ENCODE measurements around the gene FLYWCH1.

DNA sequence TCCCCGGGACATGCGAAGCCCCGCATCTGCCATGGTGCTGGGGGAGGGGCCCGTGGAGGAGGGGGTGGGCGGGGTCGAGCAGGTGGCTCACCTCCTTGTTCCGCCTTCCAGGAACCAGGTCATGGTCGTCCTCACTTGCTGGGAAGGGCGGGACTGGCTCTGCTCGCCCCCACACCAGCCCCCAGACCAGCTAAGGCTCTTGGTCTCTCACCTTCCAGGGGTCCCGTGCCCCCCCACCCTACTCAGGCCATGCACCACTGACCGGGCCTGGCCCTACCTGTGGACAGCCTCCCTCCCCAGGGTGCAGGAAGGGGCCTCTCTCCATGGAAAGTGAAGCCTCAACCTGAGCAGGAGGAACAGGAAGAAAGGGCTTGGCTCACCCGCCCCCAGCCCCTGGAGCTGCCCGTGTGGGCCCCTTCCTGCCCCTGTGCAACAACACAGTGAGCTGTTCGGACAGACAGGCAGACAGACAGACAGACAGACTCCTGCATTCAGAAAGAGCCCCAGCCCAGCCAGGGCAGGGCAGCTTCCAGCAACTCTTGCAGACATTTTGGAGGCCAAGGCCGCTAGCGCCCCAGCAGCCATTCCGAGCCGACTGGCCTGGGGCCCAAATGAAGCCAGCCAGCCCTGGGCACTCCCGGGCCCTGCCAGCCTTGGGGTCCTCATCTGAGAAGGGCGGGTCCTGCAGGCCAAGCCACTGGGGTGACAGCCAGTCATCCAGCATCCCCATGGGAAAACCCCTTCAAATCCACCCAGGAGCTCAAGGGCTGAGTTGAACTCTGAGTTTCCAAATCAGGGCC lies 44.2 kb downstream of the FLYWCH1 start:
- TF ChIP-seq, protein P1, sequence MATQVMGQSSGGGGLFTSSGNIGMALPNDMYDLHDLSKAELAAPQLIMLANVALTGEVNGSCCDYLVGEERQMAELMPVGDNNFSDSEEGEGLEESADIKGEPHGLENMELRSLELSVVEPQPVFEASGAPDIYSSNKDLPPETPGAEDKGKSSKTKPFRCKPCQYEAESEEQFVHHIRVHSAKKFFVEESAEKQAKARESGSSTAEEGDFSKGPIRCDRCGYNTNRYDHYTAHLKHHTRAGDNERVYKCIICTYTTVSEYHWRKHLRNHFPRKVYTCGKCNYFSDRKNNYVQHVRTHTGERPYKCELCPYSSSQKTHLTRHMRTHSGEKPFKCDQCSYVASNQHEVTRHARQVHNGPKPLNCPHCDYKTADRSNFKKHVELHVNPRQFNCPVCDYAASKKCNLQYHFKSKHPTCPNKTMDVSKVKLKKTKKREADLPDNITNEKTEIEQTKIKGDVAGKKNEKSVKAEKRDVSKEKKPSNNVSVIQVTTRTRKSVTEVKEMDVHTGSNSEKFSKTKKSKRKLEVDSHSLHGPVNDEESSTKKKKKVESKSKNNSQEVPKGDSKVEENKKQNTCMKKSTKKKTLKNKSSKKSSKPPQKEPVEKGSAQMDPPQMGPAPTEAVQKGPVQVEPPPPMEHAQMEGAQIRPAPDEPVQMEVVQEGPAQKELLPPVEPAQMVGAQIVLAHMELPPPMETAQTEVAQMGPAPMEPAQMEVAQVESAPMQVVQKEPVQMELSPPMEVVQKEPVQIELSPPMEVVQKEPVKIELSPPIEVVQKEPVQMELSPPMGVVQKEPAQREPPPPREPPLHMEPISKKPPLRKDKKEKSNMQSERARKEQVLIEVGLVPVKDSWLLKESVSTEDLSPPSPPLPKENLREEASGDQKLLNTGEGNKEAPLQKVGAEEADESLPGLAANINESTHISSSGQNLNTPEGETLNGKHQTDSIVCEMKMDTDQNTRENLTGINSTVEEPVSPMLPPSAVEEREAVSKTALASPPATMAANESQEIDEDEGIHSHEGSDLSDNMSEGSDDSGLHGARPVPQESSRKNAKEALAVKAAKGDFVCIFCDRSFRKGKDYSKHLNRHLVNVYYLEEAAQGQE (IDR thresholded peaks at IDR 0.05; ENCODE audit: insufficient read depth in 1 of 2, low read depth in 2 of 2, low read length in 2 of 2) = no peak
- no peak for TF ChIP-seq POLR2AphosphoS5 (IDR thresholded peaks at IDR 0.05; ENCODE audit: low read depth, low read length)

All from PFSK-1 (cell line).